Measurements from ENCODE around the gene DZIP1. TPM values are rescaled to one million over a fixed set of nuclear protein-coding genes. Genes with fewer than 3 reads are reported as not detected.

Gene DZIP1
- total RNA-seq, 1 experiment from 2014 or later: 33.6 TPM

GRCh38 chr13:95601216-95601615 is 43.3 kb downstream of the DZIP1 start:
- H3K9me3 ChIP-seq (ENCODE audit: control insufficient read depth, low read depth, low read length): no peaks in the 10 kb centered on the region
- H2AFZ ChIP-seq (ENCODE audit: low read length): no peak overlapping the region
- no peak overlapping the region for H2BK5ac ChIP-seq (ENCODE audit: insufficient read length, low read length)
- H3K9ac ChIP-seq (ENCODE audit: extremely low read depth, insufficient read length, low read length): no peak overlapping the region
- peak overlapping the region in 1 of 3 experiments; percentile 71; a peak in 2 of 7 replicates for H3K27ac Mint-ChIP-seq
- no CpG with 5 or more reads among the region's 2 CpGs for WGBS (ENCODE audit: extremely low coverage, insufficient read length, low lambda C conversion rate)
- H4K5ac ChIP-seq (ENCODE audit: insufficient read length, low read depth, low read length): no peak overlapping the region
- no peak for DNase-seq
- H4K8ac ChIP-seq (replicated peaks; ENCODE audit: insufficient read length, low read depth, low read length): no peak overlapping the region
- no peak overlapping the region for H3K4me3 Mint-ChIP-seq
- H2AK5ac ChIP-seq (ENCODE audit: insufficient read length, low read length): no peak overlapping the region
- no peak overlapping the region for H3K4me2 ChIP-seq (ENCODE audit: insufficient read depth, insufficient read length, low read length)
- H3K27ac ChIP-seq (ENCODE audit: insufficient read length, low read depth, low read length): no peak overlapping the region
- H3K27me3 ChIP-seq (ENCODE audit: insufficient read depth, low read length): no peaks in the 10 kb centered on the region
- peaks cover 8 to 40% (median 39%) of the 10 kb centered on the region in 3 experiments; a peak in 6 of 7 replicates for H3K36me3 Mint-ChIP-seq (ENCODE audit: insufficient read depth in 1 of 3, low read depth in 3 of 3)
- no peak overlapping the region for H4K91ac ChIP-seq (ENCODE audit: insufficient read length, low read depth, low read length)
- TF ChIP-seq, protein P1, sequence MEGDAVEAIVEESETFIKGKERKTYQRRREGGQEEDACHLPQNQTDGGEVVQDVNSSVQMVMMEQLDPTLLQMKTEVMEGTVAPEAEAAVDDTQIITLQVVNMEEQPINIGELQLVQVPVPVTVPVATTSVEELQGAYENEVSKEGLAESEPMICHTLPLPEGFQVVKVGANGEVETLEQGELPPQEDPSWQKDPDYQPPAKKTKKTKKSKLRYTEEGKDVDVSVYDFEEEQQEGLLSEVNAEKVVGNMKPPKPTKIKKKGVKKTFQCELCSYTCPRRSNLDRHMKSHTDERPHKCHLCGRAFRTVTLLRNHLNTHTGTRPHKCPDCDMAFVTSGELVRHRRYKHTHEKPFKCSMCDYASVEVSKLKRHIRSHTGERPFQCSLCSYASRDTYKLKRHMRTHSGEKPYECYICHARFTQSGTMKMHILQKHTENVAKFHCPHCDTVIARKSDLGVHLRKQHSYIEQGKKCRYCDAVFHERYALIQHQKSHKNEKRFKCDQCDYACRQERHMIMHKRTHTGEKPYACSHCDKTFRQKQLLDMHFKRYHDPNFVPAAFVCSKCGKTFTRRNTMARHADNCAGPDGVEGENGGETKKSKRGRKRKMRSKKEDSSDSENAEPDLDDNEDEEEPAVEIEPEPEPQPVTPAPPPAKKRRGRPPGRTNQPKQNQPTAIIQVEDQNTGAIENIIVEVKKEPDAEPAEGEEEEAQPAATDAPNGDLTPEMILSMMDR (conservative IDR thresholded peaks at IDR 0.05): no peak
- no peaks in the 10 kb centered on the region for H3K27me3 Mint-ChIP-seq (ENCODE audit: low read depth)
- H3K79me2 ChIP-seq (ENCODE audit: insufficient read depth, low read length): no peaks in the 10 kb centered on the region
- no peak overlapping the region for H3K23ac ChIP-seq (ENCODE audit: insufficient read length, low read depth, low read length)
- no peaks in the 10 kb centered on the region for H3K79me1 ChIP-seq (ENCODE audit: insufficient read depth, low read depth, low read length, poor library complexity, severe bottlenecking)
- H3T11ph ChIP-seq (ENCODE audit: low read length): no peak overlapping the region
- no peaks in the 10 kb centered on the region for H3K4me1 Mint-ChIP-seq
- no peak overlapping the region for H3K56ac ChIP-seq (ENCODE audit: insufficient read length, low read depth, low read length)
- H3K23me2 ChIP-seq (ENCODE audit: insufficient read length, low read depth, low read length, poor library complexity, severe bottlenecking): no peaks in the 10 kb centered on the region
- H3K9me3 Mint-ChIP-seq: no peaks in the 10 kb centered on the region
- H2BK15ac ChIP-seq (ENCODE audit: low read depth, low read length): no peak overlapping the region
- H2BK20ac ChIP-seq (ENCODE audit: low read depth, low read length, poor library complexity, severe bottlenecking): no peak overlapping the region
- H3K4ac ChIP-seq (ENCODE audit: low read depth, low read length): no peak overlapping the region
- H3K4me1 ChIP-seq (ENCODE audit: insufficient read depth, low read length): no peaks in the 10 kb centered on the region
- no peaks in the 10 kb centered on the region for H4K20me1 ChIP-seq (ENCODE audit: control insufficient read depth, insufficient read depth, insufficient read length)
- no peak overlapping the region for H3K18ac ChIP-seq (ENCODE audit: insufficient read length, low read depth, low read length)
- H2BK12ac ChIP-seq (ENCODE audit: insufficient read length, low read depth, low read length): no peak overlapping the region
- H2BK120ac ChIP-seq (ENCODE audit: low read depth, low read length, poor library complexity, severe bottlenecking): no peak overlapping the region
- H3K14ac ChIP-seq (ENCODE audit: insufficient read depth, low read length): no peak overlapping the region
